Fibroblast of peridontal ligament (primary cell): ENCODE measurements around the gene NACAD.

ENCODE experiments used
- DNase-seq: peaks from one replicate; pipeline ENCODE4 v3.0.0-alpha.2; 2010; ENCODE audit errors: extremely low read depth

Gene NACAD

GRCh38 chr7:45088821-45089340 is at the start of gene NACAD:
TSS of gene NACAD (minus strand) at chr7:45088969. CDS start at chr7:45088894, 75 bp downstream.
- DNase-seq = peak; percentile 36

DNA sequence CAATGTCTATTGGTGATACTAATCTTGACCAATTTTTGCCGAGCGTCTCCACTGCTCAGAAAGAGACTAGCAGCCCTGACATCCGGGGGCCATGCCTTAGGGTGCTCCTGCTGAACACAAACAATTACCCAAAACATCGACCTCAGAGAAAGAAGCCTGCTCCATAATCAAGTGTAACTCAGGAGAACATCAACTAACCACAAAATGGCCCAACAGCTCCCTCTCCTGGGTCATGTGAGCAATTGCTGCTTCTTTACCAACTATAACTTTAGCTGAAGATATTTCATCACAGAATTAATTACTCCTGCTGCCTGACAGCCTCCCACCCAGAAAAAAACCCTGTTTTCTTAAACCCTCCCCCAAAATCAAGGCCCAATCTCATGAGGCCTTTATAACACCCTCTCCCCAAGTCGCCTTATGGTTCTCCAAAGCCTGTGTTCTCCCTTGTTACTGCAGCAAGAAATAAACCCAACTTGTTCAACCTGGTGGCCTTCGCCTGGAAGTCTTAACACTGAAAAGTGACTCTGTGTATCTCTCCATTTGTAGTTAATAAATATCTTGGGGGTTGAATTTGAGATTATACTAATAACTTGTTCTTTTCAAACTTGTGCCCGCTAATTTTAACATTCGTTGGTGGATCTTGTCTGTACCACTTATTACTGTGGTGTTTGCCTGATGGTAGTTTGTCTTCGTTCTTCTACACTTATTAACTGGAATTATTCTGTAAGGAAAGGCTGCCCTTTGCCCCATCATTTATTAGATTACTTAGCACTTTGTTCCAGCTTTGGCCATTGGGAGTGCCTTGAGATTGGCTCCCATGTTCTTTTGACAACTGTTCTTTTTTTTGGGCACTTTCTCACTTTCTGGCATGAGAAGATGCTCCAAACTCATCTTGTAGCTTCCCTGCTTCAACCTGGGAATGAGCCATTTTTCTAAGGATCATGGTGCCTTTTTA is 47.6 kb upstream of the NACAD start:
- peak; percentile 88 for DNase-seq

DNA sequence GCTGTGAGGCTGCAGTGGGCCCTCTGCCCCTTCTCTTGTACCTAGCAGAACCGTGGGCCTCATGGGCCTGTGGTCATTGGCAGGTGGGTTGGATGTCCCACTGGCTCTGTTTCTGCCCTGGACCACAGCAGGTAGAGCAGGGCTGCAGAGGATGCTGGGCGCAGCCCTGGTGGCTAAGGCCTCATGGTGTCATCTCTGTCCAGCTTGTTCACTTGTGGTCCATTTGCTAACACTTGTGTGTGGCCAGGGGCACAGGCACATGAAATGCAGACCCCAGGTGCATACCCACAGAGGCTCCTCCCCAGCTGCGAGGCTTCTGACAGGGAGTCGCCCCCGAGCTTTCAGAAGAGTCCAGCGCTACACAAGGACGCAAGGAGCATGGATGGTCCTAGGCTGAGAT is 45.1 kb upstream of the NACAD start:
- DNase-seq = no peak

GRCh38 chr7:45133352-45133751 is 44.6 kb upstream of the NACAD start:
- DNase-seq = no peak

GRCh38 chr7:45132708-45133320 is 44.0 kb upstream of the NACAD start:
- no peak for DNase-seq

DNA sequence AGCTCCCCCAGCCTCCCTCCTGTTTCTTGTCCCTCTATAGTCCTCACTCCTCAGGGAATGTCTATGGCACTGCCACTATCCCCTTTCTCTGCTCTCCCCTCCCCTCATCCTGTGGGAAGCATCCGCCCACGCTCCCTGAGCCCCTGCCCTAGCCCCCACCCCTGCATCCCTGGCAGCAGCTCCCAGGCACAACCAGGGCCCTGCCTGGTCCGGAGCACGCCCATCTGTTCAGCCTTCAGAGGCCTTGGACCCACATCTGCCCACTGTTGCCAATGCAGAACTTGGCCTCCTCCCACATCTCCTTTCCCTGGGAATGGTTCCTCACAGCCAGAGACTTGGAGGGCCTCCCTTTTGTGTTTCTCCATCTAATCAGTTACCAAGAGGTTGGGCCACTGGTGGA is 43.1 kb upstream of the NACAD start:
- DNase-seq = no peak

DNA sequence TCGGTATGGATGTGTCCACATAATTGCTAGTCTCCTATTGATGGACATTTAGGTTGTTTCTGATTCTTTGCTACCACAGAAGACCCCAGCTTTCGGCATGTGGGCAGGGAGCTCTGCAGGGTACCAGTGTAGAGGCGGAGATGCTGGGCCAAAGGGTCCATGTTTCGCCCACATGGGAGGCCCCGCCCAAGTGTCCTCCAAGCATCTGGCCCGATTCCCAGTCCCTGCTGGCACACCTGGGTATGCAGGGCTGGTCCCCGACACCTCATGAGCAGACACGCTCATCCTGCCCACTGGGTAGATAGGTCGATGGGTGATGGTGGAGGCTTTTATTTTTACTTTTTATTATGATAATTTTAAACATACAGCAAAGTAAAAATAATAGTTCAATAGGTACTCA is 42.1 kb upstream of the NACAD start:
- no peak for DNase-seq

DNA sequence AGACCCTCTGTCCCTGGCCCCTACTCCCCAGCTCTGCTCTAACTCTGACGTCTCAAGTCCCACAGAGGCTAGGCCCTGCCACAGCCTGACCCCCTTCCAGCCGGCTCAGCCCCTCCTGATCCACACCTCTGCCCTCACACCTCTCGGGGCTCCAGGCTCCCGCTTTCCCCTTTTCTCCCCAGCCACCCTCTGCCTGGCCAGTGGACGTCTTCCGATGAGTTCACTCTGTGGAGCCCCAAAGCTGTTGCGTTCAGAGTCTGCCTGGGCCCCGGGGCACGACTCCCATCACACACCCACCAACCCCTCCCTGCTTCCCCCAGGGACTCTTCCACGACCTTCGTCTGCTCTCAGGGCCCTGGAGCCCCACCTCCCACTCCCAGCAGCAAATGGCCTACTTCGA is 41.1 kb upstream of the NACAD start:
- no peak for DNase-seq

DNA sequence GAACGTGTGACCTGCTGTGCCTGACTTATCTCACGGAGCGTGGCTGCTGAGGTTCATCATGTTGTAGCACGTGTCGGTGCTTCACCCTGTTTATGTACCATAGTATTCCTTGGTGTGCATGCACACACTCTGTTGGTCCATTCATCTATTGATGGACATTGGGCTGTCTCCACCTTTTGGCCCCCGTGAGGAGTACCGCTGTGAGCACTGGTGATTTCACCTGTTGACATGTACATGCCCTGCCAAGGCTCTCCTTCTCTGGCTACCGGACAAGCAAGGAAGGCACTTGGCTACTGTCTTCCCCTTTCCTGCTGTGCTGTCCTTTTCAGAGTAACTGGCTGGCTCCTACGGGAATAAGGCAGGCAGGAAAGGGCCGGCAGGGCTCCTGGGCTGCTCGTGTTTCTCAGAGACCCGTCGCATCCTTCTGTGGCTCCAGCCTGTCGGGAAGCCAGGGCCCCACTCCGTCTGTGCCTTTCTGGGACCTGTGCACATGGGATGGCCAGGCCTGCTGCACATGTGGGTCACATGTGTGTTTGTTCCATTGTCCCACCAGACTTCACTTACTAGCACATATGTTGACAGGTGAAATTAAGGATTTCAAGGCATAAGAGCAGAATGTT is 40.5 kb upstream of the NACAD start:
- no peak for DNase-seq

DNA sequence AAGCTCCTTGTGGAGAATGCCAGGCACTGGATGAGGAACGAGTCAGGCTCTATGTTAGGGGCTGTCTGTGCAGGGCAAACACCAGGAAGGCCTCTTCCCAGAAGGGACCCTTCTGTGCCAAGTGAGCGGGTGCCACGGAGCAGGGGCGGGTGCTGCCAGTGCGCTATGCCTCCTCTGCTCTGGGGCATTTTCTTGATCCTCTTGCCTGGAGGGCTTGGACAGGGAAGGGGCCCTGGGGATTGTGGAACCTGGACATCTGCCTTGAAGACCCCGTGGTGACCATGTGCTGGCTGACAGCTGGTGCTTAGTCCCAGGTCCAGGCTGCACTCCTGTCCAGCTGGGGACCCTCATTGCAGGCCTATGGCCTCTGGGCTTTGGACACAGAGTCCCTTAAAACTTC is 38.2 kb upstream of the NACAD start:
- no peak for DNase-seq

GRCh38 chr7:45126201-45126600 is 37.4 kb upstream of the NACAD start:
- DNase-seq = no peak

DNA sequence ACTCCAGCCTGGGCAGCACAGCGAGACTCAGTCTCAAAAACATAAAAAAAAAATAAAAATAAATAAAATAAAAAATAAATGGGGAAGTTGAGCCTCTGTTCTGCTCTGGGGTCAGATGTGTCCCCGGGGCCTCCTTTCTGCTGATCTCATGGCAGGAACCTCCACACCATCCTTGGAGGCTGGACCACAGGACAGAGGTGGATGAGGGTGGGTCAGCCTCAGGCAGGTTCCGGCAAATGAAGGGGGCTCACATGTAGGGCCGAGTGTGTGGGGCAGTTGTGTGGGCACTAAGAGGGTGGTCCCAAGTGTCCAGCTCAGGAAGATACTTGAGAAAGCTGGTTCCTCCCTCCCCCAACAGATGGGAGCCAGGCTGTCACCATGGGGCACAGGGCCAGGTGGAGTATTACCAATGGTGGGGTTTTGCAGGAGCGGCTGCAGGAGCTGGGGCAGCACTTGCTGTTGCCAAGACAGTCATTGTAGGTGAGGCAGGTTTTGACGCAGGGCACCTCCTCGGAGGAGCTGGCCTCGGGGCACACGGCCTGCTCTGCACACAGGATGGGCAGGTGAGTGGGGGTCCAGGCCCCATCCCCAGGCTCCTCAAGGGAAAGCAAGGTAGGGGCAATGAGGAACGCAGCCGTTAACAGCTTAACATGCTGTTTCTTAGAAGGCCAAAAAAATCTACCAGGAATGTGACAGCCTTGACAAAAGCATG is 36.6 kb upstream of the NACAD start:
- no peak for DNase-seq

DNA sequence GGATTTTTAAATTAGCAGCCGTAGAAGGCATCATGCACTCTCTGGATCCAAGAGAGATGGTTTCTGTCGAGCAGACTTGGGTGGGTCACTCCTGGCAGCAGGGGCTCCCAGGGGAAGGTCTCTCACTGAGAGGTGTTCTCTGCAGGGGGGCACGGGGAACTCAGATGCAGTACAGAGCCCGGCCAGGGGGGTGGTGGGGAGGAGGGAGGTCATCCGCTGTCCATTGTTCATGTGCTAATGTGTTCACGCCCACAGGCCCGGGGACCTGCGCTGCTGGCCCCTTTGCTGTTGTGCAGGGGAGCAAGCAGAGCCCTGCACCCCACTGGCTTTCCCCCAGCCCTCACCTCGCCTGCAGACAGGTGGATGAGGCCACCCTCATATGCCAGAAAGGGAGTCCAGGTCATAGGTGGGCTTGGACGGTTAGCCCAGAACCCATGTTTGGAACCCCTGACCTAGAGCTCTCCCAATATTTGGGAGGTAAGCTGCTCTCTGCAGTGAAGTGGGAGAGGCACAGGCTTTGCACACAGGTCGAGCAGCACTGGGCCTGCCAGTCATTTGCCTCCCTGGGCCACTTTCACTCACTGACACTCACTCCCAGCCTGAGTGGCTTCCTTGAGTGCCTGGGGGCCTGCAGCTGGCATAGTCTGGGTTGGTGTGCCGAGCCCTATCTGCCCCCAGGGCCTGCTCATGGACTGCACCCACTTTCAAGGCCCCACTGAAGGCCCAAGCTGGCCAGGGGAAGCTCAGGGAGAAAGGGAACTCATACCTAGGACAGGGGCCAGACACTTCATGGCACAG is 35.3 kb upstream of the NACAD start:
- DNase-seq = no peak

GRCh38 chr7:45122975-45123860 is 34.4 kb upstream of the NACAD start:
- DNase-seq = no peak

GRCh38 chr7:45119550-45119949 is 30.8 kb upstream of the NACAD start:
- DNase-seq = no peak

DNA sequence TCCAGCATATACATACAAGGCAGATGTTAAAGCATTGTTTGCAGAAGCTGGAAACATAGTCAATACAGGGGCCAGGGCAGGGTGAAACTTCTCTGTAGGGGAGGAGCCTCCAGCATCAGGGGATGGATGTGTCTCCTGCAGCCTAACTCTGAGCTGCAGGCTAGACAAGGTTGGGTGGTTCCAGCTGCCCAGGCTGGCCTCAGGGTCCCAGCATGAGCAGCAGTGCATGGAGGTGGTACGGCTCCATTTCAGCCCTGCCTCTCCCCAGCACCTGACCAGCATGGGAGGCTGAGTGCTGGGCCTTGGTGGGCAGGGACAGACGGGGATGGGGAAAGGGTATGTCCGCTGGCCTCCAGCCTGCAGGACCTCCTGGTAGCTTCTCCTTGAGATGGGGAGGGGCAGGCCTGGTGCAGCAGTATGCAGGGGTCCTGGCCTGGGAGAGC is 30.1 kb upstream of the NACAD start:
- no peak for DNase-seq

GRCh38 chr7:45118292-45118691 is 29.5 kb upstream of the NACAD start:
- no peak for DNase-seq

DNA sequence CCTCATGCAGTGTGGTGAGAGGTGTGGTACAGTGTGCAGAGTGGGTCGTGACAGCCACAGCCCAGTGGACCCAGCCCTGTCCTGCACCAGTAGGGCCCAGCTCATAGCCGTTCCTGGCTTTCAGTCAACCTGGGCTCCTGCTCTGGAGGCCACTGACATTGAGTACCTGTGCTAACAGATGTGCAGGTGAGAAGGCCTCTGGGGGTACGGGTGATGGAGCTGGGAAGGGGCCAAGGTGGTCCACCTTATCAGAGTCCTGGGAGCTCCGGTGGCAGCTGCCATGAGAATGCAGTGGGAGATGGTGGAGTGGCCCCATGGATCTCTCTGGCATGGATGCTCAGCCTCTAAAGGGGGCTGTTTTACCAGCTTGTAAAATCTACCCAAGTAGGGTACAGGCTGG is 28.8 kb upstream of the NACAD start:
- DNase-seq = no peak

- no peak for DNase-seq
These were observed 27.3 kb upstream of the NACAD start for GRCh38 chr7:45116048-45116447.

- DNase-seq = no peak
These were observed 26.2 kb upstream of the NACAD start for GRCh38 chr7:45114926-45115325.
